ENCODE measurements around the gene PLPP2. TPM values are rescaled to one million over a fixed set of nuclear protein-coding genes. Genes with fewer than 3 reads are reported as not detected.

PLPP2 gene
- total RNA-seq, 1 experiment from 2014 or later: 67.0 TPM

- intact Hi-C loops (cut with micrococcal nuclease; ENCODE audit: unreplicated experiment): no loop called here
- Histone ChIP-seq H3K27ac (ENCODE audit: low read length) (no peak overlapping the region), H3K36me3 (ENCODE audit: control insufficient read depth, insufficient read depth, low read length) (no peaks in the 10 kb centered on the region), H3K9me3 (ENCODE audit: control insufficient read depth, insufficient read depth, low read depth, low read length) (no peaks in the 10 kb centered on the region), H3K27me3 (ENCODE audit: control insufficient read depth, insufficient read depth, low read length) (no peaks in the 10 kb centered on the region), H3K4me3 (ENCODE audit: low read depth in 2 of 2, low read length in 2 of 2) (no peak overlapping the region), H3K4me1 (ENCODE audit: control insufficient read depth, insufficient read depth, low read length) (no peaks in the 10 kb centered on the region)
- ChIA-PET CTCF (no interaction called here), POLR2A (no interaction called here)
- TF ChIP-seq SIN3A (IDR thresholded peaks at IDR 0.05; ENCODE audit: borderline replicate concordance, insufficient read depth, low read depth, low read length): no peak
- no peak for TF ChIP-seq CTCF (IDR thresholded peaks at IDR 0.05)
- TF ChIP-seq REST (IDR thresholded peaks at IDR 0.05; ENCODE audit: insufficient read depth in 1 of 2, low read depth in 2 of 2, low read length in 1 of 2): no peak
- no peak for TF ChIP-seq POLR2AphosphoS5 (IDR thresholded peaks at IDR 0.05; ENCODE audit: low read depth, low read length)
- TF ChIP-seq TCF7L2 (IDR thresholded peaks at IDR 0.05; ENCODE audit: low read depth, low read length): no peak
- ATAC-seq (no peak), DNase-seq (ENCODE audit: low read depth, low spot score) (no peak)
- BruUV-seq (replicated peaks): no TSS peak
- in situ Hi-C loops (cut with HindIII; ENCODE audit: low pct_unique_long_range_greater_than_20kb, low sequenced_read_pairs): no loop called here
These were observed 22.2 kb upstream of the PLPP2 start for GRCh38 chr19:313169-313987.

- no peak overlapping the region for H3K4me3 ChIP-seq (ENCODE audit: low read depth in 2 of 2, low read length in 2 of 2)
- ChIA-PET CTCF (no interaction called here), POLR2A (no interaction called here)
- H3K27ac ChIP-seq (ENCODE audit: low read length): no peak overlapping the region
- in situ Hi-C loops (cut with HindIII; ENCODE audit: low pct_unique_long_range_greater_than_20kb, low sequenced_read_pairs): no loop called here
- BruUV-seq (replicated peaks): no TSS peak
- no peak for TF ChIP-seq TCF7L2 (IDR thresholded peaks at IDR 0.05; ENCODE audit: low read depth, low read length)
- no peak for TF ChIP-seq CTCF (IDR thresholded peaks at IDR 0.05)
- TF ChIP-seq SIN3A (IDR thresholded peaks at IDR 0.05; ENCODE audit: borderline replicate concordance, insufficient read depth, low read depth, low read length): no peak
- no peak for TF ChIP-seq REST (IDR thresholded peaks at IDR 0.05; ENCODE audit: insufficient read depth in 1 of 2, low read depth in 2 of 2, low read length in 1 of 2)
- no peak for TF ChIP-seq POLR2AphosphoS5 (IDR thresholded peaks at IDR 0.05; ENCODE audit: low read depth, low read length)
- no peak for ATAC-seq
- H3K36me3 ChIP-seq (ENCODE audit: control insufficient read depth, insufficient read depth, low read length): no peaks in the 10 kb centered on the region; the same call in 1 of the 2 replicates
- no peak for DNase-seq (ENCODE audit: low read depth, low spot score)
- H3K9me3 ChIP-seq (ENCODE audit: control insufficient read depth, insufficient read depth, low read depth, low read length): no peaks in the 10 kb centered on the region
- H3K27me3 ChIP-seq (ENCODE audit: control insufficient read depth, insufficient read depth, low read length): no peaks in the 10 kb centered on the region
- H3K4me1 ChIP-seq (ENCODE audit: control insufficient read depth, insufficient read depth, low read length): no peaks in the 10 kb centered on the region
- intact Hi-C loops (cut with micrococcal nuclease; ENCODE audit: unreplicated experiment): no loop called here
These were observed 20.6 kb upstream of the PLPP2 start for GRCh38 chr19:311813-312261.
